ENCODE results near the gene GLI1. TPM values are rescaled to one million over a fixed set of nuclear protein-coding genes. Genes with fewer than 3 reads are reported as not detected.

Gene GLI1
- total and polyA plus RNA-seq, 2 of the 13 experiments (the other 11 are each of a cell fraction or from before 2014, with no cell fraction given), result 0.09 to 0.20 TPM

DNA sequence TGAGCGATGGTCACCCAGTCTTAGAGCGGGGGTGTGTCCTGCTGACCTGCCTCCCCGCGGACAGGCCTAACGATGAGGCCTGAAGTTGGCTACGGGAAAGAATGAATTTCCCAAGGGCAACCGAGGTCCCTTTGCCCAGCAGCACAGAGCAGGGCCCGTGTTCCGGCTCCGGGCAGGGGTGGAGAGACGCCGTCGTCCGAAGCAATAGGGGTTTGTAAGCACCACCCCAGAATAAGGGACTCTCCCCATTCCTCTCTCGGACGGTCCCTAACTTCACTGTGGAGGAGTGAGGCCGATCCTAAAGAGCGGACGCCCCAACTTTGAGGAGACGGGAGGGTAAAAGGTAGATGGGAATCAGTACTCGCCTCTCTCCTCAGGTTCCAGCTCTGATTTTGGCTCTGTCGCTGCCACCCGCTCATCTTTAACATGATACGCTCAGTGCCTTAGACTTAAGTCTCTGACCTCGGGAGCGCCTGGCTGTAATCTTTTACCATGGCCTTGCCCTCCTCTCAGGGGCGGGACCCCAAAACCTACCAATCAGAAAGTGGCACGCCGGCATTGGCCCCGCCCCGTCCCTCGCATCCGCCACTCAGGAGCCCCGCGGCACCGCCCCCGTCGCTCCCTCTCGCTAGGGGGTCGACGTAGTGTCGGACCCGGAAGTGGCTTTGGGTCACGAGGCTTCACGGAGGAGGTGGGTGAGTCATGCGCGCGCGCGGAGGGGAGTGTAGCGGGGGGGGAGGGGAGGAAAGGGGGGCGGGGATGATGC, 60.7 kb downstream of the GLI1 start, which contains the start of gene DDIT3 (continued):
- TF ChIP-seq ZFP90 (CRISPR knock-in tag; IDR thresholded peaks at IDR 0.05; ENCODE audit: borderline replicate concordance), result peak; percentile 45; the same call in 1 of the 2 replicates
- TF ChIP-seq RXRB (CRISPR knock-in tag; IDR thresholded peaks at IDR 0.05; ENCODE audit: borderline replicate concordance), result peak; percentile 73; the same call in 1 of the 2 replicates
- peak; percentile 15; the same call in 1 of the 2 replicates for TF ChIP-seq ZNF350 (CRISPR knock-in tag; IDR thresholded peaks at IDR 0.05; ENCODE audit: borderline replicate concordance, low read depth)
- TF ChIP-seq, protein P1, sequence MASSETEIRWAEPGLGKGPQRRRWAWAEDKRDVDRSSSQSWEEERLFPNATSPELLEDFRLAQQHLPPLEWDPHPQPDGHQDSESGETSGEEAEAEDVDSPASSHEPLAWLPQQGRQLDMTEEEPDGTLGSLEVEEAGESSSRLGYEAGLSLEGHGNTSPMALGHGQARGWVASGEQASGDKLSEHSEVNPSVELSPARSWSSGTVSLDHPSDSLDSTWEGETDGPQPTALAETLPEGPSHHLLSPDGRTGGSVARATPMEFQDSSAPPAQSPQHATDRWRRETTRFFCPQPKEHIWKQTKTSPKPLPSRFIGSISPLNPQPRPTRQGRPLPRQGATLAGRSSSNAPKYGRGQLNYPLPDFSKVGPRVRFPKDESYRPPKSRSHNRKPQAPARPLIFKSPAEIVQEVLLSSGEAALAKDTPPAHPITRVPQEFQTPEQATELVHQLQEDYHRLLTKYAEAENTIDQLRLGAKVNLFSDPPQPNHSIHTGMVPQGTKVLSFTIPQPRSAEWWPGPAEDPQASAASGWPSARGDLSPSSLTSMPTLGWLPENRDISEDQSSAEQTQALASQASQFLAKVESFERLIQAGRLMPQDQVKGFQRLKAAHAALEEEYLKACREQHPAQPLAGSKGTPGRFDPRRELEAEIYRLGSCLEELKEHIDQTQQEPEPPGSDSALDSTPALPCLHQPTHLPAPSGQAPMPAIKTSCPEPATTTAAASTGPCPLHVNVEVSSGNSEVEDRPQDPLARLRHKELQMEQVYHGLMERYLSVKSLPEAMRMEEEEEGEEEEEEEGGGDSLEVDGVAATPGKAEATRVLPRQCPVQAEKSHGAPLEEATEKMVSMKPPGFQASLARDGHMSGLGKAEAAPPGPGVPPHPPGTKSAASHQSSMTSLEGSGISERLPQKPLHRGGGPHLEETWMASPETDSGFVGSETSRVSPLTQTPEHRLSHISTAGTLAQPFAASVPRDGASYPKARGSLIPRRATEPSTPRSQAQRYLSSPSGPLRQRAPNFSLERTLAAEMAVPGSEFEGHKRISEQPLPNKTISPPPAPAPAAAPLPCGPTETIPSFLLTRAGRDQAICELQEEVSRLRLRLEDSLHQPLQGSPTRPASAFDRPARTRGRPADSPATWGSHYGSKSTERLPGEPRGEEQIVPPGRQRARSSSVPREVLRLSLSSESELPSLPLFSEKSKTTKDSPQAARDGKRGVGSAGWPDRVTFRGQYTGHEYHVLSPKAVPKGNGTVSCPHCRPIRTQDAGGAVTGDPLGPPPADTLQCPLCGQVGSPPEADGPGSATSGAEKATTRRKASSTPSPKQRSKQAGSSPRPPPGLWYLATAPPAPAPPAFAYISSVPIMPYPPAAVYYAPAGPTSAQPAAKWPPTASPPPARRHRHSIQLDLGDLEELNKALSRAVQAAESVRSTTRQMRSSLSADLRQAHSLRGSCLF (CRISPR knock-in tag; IDR thresholded peaks at IDR 0.05; ENCODE audit: borderline replicate concordance), result peak; percentile 57; the same call in 1 of the 2 replicates
- TF ChIP-seq HNF4G (IDR thresholded peaks at IDR 0.05; ENCODE audit: borderline replicate concordance, low read depth, low read length), result no peak
- no peak for TF ChIP-seq HNF4G (CRISPR knock-in tag; IDR thresholded peaks at IDR 0.05; ENCODE audit: borderline replicate concordance, low read depth)
- 0 out of 2 replicates have a peak, but pooled peaks have one; percentile 44 for TF ChIP-seq KDM5A (IDR thresholded peaks at IDR 0.05; ENCODE audit: borderline replicate concordance, low read length)
- TF ChIP-seq ELF1 (CRISPR knock-in tag; IDR thresholded peaks at IDR 0.05), result peak; percentile 97
- TF ChIP-seq GPN1 (CRISPR knock-in tag; IDR thresholded peaks at IDR 0.05; ENCODE audit: borderline replicate concordance), result no peak
- TF ChIP-seq KDM3A (CRISPR knock-in tag; IDR thresholded peaks at IDR 0.05; ENCODE audit: low read depth), result no peak
- 0 out of 2 replicates have a peak, but pooled peaks have one; percentile 47 for TF ChIP-seq ZNF24 (IDR thresholded peaks at IDR 0.05)
- 0 out of 2 replicates have a peak, but pooled peaks have one; percentile 14 for TF ChIP-seq GZF1 (CRISPR knock-in tag; IDR thresholded peaks at IDR 0.05)
- TF ChIP-seq TERF1 (CRISPR knock-in tag; IDR thresholded peaks at IDR 0.05), result no peak
- no peak for TF ChIP-seq ZNF737 (CRISPR knock-in tag; IDR thresholded peaks at IDR 0.05; ENCODE audit: borderline replicate concordance)
- peak; percentile 80; the same call in 1 of the 2 replicates for TF ChIP-seq ZNF232 (CRISPR knock-in tag; IDR thresholded peaks at IDR 0.05; ENCODE audit: borderline replicate concordance)
- TF ChIP-seq, protein P2, sequence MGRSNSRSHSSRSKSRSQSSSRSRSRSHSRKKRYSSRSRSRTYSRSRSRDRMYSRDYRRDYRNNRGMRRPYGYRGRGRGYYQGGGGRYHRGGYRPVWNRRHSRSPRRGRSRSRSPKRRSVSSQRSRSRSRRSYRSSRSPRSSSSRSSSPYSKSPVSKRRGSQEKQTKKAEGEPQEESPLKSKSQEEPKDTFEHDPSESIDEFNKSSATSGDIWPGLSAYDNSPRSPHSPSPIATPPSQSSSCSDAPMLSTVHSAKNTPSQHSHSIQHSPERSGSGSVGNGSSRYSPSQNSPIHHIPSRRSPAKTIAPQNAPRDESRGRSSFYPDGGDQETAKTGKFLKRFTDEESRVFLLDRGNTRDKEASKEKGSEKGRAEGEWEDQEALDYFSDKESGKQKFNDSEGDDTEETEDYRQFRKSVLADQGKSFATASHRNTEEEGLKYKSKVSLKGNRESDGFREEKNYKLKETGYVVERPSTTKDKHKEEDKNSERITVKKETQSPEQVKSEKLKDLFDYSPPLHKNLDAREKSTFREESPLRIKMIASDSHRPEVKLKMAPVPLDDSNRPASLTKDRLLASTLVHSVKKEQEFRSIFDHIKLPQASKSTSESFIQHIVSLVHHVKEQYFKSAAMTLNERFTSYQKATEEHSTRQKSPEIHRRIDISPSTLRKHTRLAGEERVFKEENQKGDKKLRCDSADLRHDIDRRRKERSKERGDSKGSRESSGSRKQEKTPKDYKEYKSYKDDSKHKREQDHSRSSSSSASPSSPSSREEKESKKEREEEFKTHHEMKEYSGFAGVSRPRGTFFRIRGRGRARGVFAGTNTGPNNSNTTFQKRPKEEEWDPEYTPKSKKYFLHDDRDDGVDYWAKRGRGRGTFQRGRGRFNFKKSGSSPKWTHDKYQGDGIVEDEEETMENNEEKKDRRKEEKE (IDR thresholded peaks at IDR 0.05), result no peak
- TF ChIP-seq BORCS8-MEF2B (CRISPR knock-in tag; IDR thresholded peaks at IDR 0.05), result no peak; the same call in 1 of the 2 replicates
- TF ChIP-seq ZNF605 (CRISPR knock-in tag; IDR thresholded peaks at IDR 0.05), result peak; percentile 56; the same call in 1 of the 2 replicates
- peak; percentile 89; the same call in 1 of the 2 replicates for TF ChIP-seq GTF2F1 (IDR thresholded peaks at IDR 0.05; ENCODE audit: low read length)
- TF ChIP-seq ZNF33B (CRISPR knock-in tag; IDR thresholded peaks at IDR 0.05), result peak; percentile 86

All from HepG2 (cell line).